Activated naive CD4-positive, alpha-beta T cell treated with anti-CD3 and anti-CD28 coated beads for 36 hours (primary cell): ENCODE measurements around the gene TPP1. TPM values are rescaled to one million over a fixed set of nuclear protein-coding genes. Genes with fewer than 3 reads are reported as not detected.
A peak's percentile ranks its signal among the peaks of the same experiment; 100 is the strongest.

Experiments
- CTCF ChIA-PET: fragments of 350-600 bp; sonication (Branson Sonifier 250); formaldehyde crosslinking; loops from one replicate; lab custom pipeline; 2021; ENCODE audit warnings: antibody characterized with exemption; lab: Charles Lee
- DNase-seq: peaks from one replicate; pipeline ENCODE4 v3.0.0-alpha.2; 2020
- H3K27ac Mint-ChIP-seq: one replicate; pipeline ENCODE4 v1.8.0; 2021; ENCODE audit warnings: mild to moderate bottlenecking, mixed read lengths
- H3K27me3 Mint-ChIP-seq: one replicate; pipeline ENCODE4 v1.8.0; 2021; ENCODE audit warnings: low read depth, mixed read lengths
- H3K36me3 Mint-ChIP-seq: one replicate; pipeline ENCODE4 v1.8.0; 2021; ENCODE audit warnings: low read depth, mixed read lengths
- H3K4me1 Mint-ChIP-seq: one replicate; pipeline ENCODE4 v1.8.0; 2021; ENCODE audit warnings: low read depth, mixed read lengths
- H3K4me3 Mint-ChIP-seq: one replicate; pipeline ENCODE4 v1.8.0; 2021; ENCODE audit warnings: mild to moderate bottlenecking, moderate library complexity, mixed read lengths
- H3K9me3 Mint-ChIP-seq: one replicate; pipeline ENCODE4 v1.8.0; 2021; ENCODE audit warnings: mixed read lengths
- intact Hi-C: fragments of 100-400 bp; cut with micrococcal nuclease; formaldehyde crosslinking; loops from one replicate; pipeline ENCODE4 v1.15.1; 2023
- total RNA-seq, 2 experiments: library from RNA; stranded (reverse); gene quantifications; one replicate each; pipeline ENCODE4 v1.2.3, GENCODE V29; 2021

Gene TPP1
- total RNA-seq, 2 experiments from 2014 or later = 25.7 to 28.5 TPM

DNA sequence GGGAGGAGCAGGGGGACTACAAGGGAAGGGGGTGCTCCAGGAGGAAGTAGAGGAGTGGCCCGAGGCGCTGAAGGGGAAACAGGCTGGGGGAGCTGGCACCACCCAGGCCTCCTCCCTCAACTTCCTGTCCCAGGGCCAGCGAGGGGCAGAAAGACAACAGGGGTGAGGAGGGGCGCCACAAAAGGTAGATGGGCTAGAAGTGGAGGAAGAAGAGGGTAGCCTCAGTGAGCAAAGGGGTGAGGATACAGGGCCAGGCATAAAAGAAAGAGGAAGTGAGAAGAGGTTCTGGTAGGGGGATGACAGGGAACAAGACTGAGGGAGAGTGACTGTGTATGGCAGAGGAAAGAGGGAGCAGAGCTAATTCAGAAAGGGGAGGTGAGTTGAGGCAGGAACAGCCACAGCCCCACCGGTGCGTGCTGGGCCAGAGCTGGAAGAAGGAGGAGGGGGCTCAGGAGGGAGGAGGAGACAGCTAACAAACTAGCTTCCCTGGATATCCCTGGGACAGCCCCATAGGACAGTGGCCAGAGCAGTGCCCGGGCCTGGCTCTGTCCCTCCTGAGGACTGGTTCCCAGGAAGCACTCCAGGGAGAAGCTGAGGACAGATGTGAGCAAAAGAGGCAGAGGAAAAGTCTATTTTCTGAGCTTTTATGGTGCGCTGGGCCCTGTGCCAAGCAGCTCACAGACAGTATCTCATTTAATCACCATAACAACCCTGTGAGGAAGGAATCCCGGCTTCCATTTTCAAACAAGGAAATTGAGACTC lies 27.9 kb upstream of the TPP1 start:
- H3K36me3 Mint-ChIP-seq = no peaks in the 10 kb centered on the region
- H3K27ac Mint-ChIP-seq = no peak overlapping the region
- intact Hi-C loops = loop anchor here (1.0 kb wide), 2 partner anchors 28 to 36 kb away; partner anchors contain the start of genes MRPL17 and TPP1
- no peaks in the 10 kb centered on the region for H3K27me3 Mint-ChIP-seq
- DNase-seq = peak; percentile 52
- H3K4me3 Mint-ChIP-seq = no peak overlapping the region
- no peaks in the 10 kb centered on the region for H3K4me1 Mint-ChIP-seq
- H3K9me3 Mint-ChIP-seq = no peaks in the 10 kb centered on the region
- CTCF ChIA-PET = interaction anchor here (0.7 to 1.6 kb wide), 8 partner anchors 12 to 43 kb away, joined by 3 to 8 read pairs (median 4); partner anchors contain the start of genes ILK, MRPL17, TAF10 and TPP1

DNA sequence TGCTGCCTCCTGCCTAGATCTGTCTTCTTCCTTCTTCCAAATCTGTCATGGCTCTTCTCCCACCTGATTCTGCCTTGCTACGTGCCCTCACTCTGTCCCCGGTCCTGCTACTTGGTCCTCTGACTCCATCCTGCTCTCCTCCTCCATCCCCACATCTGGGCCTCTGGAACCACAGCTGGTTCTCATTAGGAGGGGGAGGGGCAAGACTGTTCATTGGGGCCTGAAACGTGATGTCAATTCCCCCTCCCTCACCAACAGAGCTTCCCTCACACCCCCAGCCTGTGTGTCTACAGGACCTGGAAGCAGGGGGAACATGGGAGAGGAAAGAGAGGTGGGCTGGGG lies 27.3 kb upstream of the TPP1 start:
- H3K4me3 Mint-ChIP-seq = no peak overlapping the region
- no peak overlapping the region for H3K27ac Mint-ChIP-seq
- no peaks in the 10 kb centered on the region for H3K36me3 Mint-ChIP-seq
- intact Hi-C loops = no loop called here
- H3K27me3 Mint-ChIP-seq = no peaks in the 10 kb centered on the region
- H3K9me3 Mint-ChIP-seq = no peaks in the 10 kb centered on the region
- peak; percentile 27 for DNase-seq
- H3K4me1 Mint-ChIP-seq = no peaks in the 10 kb centered on the region
- CTCF ChIA-PET = interaction anchor here (0.7 to 1.6 kb wide), 8 partner anchors 12 to 42 kb away, joined by 3 to 8 read pairs (median 4); partner anchors contain the start of genes ILK, MRPL17, TAF10 and TPP1

DNA sequence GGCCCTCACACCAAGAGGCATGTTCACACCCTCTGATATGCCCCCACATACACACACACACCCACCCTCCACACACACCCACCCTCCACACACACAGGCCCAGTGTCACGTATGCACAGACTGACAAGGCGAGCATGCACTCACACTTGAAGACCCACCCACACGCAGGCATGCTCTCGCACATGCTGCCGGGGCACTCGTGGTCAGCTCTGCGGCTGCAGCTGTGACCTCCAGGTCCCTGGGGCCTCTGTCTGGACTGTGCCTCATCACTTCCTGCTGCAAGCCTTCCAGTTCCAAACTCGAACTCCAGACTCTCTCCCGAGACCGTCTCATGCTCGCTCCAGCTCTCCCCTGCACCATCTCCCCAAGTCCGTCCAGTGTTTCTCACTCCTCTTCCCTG lies 26.8 kb upstream of the TPP1 start:
- Mint-ChIP-seq H3K36me3 (no peaks in the 10 kb centered on the region), H3K27me3 (no peaks in the 10 kb centered on the region), H3K27ac (no peak overlapping the region), H3K4me3 (no peak overlapping the region), H3K4me1 (no peaks in the 10 kb centered on the region), H3K9me3 (no peaks in the 10 kb centered on the region)
- DNase-seq = no peak
- CTCF ChIA-PET = interaction anchor here (1.1 to 1.6 kb wide), 3 partner anchors 34 to 42 kb away, joined by 3 to 8 read pairs (median 5); partner anchors contain the start of genes ILK, MRPL17 and TAF10
- intact Hi-C loops = no loop called here

DNA sequence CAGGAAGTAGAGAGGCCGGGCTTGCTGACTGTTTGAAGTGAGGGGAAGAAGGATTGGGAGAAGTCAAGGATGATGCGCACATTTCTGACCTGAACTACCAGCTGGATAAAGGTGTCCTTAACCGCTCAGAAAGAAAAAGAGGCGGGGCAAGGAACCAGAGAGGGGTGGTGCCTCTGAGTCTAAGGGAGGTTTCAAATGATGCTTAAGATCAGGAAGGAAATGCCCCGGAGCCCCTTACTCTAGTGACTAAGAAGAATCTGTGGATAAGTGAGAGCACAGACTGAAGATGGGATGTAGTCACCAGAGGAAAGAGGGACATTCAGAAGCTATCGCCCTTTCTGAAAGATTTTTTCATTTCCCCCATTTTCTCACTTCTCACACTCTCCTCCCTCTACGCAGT lies 23.7 kb upstream of the TPP1 start:
- H3K27ac Mint-ChIP-seq = no peak overlapping the region
- H3K4me3 Mint-ChIP-seq = no peak overlapping the region
- no peaks in the 10 kb centered on the region for H3K27me3 Mint-ChIP-seq
- no peaks in the 10 kb centered on the region for H3K9me3 Mint-ChIP-seq
- intact Hi-C loops = no loop called here
- no peaks in the 10 kb centered on the region for H3K36me3 Mint-ChIP-seq
- DNase-seq = peak; percentile 21
- H3K4me1 Mint-ChIP-seq = no peaks in the 10 kb centered on the region
- CTCF ChIA-PET = no interaction called here

DNA sequence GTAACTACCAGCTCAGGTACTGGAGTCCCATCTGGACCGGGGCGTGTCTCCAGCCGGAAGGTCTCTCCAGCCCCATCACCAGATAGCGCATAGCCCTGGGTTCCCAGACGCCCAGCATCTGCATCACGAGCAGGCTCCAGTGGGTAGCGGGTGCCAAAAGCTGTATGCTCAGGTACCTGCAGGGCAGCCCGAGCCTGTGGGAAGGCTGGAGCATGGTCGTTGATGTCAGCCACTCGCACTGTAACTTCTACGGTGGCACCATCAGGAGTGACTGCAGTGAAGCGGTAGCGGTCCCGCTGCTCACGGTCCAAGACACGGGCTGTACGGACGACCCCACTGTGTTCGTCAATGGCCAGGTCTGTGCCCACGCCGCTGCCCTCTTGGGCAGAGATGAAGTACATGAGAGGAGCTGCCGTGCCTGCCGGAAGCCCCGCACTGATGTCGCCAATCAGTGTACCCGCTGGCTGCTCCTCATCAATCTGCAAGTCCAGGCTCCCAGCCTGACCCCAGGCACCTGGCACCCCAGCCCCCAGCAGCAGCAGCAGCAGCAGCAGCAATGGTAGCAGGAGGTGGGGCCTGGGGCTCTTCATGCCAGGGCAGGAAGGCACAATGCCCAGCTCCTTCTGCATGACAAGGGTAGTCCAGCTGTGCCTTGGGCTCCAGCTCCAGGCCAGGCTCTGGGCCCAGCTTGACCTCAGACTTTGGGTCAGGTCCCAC lies 21.9 kb upstream of the TPP1 start:
- intact Hi-C loops = no loop called here
- Mint-ChIP-seq H3K27me3 (no peaks in the 10 kb centered on the region), H3K4me1 (no peaks in the 10 kb centered on the region), H3K27ac (no peak overlapping the region), H3K4me3 (no peak overlapping the region), H3K36me3 (no peaks in the 10 kb centered on the region), H3K9me3 (no peaks in the 10 kb centered on the region)
- no peak for DNase-seq
- CTCF ChIA-PET = interaction anchor here (0.8 kb wide), 1 partner anchor 36 kb away, joined by 3 read pairs; no protein-coding TSS in a partner anchor

DNA sequence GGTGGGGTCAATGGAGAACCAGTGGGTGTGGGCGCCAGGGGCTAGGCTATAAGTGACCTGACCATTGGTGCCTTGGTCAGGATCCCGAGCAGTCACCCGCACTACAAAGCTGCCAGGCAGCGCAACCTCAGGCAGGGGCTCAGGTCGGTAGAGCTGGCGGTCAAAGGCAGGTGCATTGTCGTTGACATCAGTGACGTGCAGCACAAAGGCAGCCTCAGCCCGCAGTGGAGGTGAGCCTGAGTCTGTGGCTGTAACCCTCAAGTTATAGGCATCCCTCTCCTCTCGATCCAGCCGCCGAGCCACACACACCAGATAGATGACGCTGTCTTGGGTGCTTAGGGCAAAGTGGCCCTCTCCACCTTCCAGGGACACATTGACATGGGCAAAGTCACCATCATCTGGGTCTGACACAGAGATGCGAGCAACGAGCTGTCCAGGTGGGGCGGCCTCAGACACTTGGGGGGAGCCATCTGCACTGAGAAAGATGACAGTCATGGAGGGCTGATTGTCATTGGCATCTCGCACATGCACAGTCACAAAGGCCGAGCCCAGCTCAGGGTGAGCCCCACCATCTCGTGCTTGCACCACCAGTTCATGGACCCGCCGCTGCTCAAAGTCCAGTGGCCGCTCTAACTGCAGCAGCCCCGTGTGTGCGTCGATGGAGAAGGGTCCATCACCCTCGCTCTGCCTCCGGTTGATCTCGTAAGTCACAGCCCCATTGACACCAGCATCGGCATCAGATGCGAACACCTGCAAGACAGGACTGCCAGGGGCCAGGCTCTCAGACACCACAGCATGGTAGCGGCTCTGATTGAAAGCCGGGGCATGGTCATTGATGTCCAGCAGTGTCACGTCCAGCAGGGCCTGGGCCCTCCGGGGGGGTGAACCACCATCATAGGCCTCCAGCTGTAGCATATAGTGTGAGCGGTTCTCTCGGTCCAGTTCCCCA lies 21.1 kb upstream of the TPP1 start:
- H3K27me3 Mint-ChIP-seq = no peaks in the 10 kb centered on the region
- DNase-seq = no peak
- intact Hi-C loops = no loop called here
- H3K4me1 Mint-ChIP-seq = no peaks in the 10 kb centered on the region
- no peaks in the 10 kb centered on the region for H3K36me3 Mint-ChIP-seq
- no peaks in the 10 kb centered on the region for H3K9me3 Mint-ChIP-seq
- no peak overlapping the region for H3K4me3 Mint-ChIP-seq
- H3K27ac Mint-ChIP-seq = no peak overlapping the region
- CTCF ChIA-PET = no interaction called here

DNA sequence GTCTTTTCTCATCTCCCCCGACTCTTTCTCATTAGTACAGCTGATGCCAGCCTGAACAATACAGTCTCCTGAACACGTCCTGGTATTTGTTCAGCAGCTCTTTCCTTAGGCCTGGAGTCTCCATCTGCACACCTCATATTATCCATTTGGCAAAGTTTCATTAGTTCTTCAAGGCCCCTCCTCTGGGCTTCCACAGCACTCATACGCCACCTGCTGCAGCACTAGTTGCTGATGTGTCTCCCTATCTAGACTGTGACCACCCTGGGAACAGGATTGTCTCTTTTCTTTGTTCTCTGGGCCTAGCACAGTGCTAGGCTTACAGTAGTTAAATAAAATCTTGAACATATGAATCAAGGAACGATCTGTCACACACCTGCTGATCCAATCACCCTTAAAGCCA lies 19.2 kb upstream of the TPP1 start:
- Mint-ChIP-seq H3K4me3 (no peak overlapping the region), H3K36me3 (no peaks in the 10 kb centered on the region), H3K27me3 (no peaks in the 10 kb centered on the region), H3K27ac (no peak overlapping the region), H3K4me1 (no peaks in the 10 kb centered on the region), H3K9me3 (no peaks in the 10 kb centered on the region)
- CTCF ChIA-PET = interaction anchor here (1.2 kb wide), 2 partner anchors 11 to 20 kb away, joined by 3 read pairs; no protein-coding TSS in a partner anchor
- DNase-seq = no peak
- intact Hi-C loops = no loop called here

DNA sequence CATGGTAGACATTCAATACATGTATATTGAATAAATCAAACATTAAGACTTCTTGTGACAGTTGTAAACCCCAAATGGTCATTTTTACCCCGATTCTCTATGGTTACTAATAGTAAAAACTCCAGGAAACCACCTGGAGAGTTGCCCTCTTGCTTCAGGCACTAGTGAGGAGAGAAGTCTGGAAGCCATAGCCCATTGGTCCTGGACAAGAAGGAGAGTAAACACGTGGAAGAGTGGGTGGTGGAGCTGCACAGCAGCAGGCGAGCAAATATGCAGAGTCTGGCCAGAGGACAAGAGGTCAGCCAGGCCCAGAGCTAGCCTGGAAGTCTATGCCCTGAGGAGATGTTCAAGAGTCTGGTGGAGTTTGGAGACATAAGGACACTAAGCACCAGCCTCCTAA lies 18.6 kb upstream of the TPP1 start:
- intact Hi-C loops = no loop called here
- H3K36me3 Mint-ChIP-seq = no peaks in the 10 kb centered on the region
- no peaks in the 10 kb centered on the region for H3K9me3 Mint-ChIP-seq
- no peaks in the 10 kb centered on the region for H3K4me1 Mint-ChIP-seq
- no peaks in the 10 kb centered on the region for H3K27me3 Mint-ChIP-seq
- CTCF ChIA-PET = interaction anchor here (1.2 kb wide), 2 partner anchors 12 to 20 kb away, joined by 3 read pairs; no protein-coding TSS in a partner anchor
- H3K4me3 Mint-ChIP-seq = no peak overlapping the region
- DNase-seq = no peak
- no peak overlapping the region for H3K27ac Mint-ChIP-seq

DNA sequence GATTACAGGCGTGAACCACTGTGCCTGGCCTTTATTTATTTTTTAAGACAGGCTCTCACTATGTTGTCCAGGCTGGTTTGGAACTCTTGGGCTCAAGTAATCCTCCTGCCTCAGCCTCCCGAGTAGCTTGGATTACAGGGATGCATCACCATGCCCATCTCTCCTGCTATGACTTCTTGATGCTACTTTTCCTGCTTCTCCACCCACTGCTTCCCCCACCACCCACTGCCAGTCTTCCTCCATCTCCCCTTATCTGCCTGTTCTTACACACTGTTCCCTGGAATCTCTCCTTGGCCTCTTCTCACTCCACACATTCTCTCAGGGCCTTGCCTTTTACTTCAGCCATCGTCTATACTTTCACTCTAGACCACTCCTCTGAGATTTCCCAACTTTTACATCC lies 17.3 kb upstream of the TPP1 start:
- Mint-ChIP-seq H3K4me3 (no peak overlapping the region), H3K36me3 (no peaks in the 10 kb centered on the region), H3K27ac (no peak overlapping the region), H3K9me3 (no peaks in the 10 kb centered on the region), H3K27me3 (no peaks in the 10 kb centered on the region), H3K4me1 (no peaks in the 10 kb centered on the region)
- intact Hi-C loops = no loop called here
- DNase-seq = no peak
- CTCF ChIA-PET = no interaction called here

DNA sequence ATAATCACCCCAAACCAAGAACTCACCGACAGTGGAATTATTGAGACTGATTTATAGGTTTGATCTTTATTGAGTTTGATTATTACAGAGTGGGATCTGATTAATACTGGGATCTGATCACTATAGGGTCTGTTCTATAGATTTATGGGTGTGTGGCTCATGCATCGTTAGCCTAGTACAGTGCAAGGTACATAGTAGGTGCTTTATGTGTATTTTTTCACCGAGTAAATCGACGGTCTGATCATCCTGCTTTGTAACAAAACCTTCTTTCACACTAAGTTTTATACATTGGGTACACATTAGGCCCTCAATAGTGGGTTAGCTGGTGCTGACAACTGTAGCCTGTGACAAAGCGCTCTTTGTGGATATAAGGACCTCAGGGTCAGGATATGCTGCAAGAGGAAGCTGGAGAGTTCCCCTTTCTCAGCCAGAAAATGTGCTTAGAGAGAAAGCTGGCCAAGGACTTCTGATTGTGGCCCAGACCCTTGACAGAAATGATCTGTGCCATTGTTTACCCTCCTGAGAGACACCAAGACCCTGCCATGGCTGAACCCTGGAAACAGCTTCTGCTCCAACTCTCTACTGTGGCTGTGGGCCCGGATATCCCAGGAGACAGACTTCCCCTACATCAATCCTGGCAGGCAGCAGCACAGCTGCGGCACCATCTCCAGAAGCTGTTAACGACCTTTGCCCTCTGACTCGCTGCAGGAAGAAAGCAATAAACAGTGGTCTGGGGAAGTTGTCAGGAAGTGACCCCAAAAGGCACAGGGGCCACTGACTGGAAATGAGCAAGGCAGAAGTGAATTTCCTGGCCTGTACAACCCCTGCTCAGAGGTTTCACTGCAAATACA lies 16.1 kb upstream of the TPP1 start:
- no peaks in the 10 kb centered on the region for H3K4me1 Mint-ChIP-seq
- intact Hi-C loops = no loop called here
- no peaks in the 10 kb centered on the region for H3K36me3 Mint-ChIP-seq
- no peaks in the 10 kb centered on the region for H3K9me3 Mint-ChIP-seq
- CTCF ChIA-PET = interaction anchor here (1.6 kb wide), 1 partner anchor 12 kb away, joined by 5 read pairs; no protein-coding TSS in a partner anchor
- no peaks in the 10 kb centered on the region for H3K27me3 Mint-ChIP-seq
- peak; percentile 32 for DNase-seq
- H3K4me3 Mint-ChIP-seq = no peak overlapping the region
- H3K27ac Mint-ChIP-seq = no peak overlapping the region

DNA sequence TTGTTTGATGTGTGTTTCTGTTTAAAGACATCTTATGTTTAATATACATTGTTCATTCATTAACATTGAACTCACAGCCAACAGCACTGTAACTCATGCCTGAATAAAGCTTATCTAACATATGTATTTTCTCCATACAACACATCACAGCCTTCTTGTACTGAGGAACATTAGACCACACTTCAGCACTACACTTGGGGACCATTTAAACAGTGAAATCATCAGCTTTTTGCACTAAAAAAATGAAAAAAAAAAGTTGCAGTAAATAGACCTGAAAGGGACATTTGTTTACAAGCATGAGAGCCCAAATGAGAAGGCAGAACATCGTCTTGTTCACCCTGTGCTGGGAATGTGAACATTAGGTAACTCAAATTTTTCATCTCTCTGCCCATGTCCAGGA lies 15.3 kb upstream of the TPP1 start:
- Mint-ChIP-seq H3K36me3 (no peaks in the 10 kb centered on the region), H3K4me3 (no peak overlapping the region), H3K9me3 (no peaks in the 10 kb centered on the region), H3K27ac (no peak overlapping the region), H3K27me3 (no peaks in the 10 kb centered on the region), H3K4me1 (no peaks in the 10 kb centered on the region)
- intact Hi-C loops = no loop called here
- CTCF ChIA-PET = interaction anchor here (0.6 to 1.6 kb wide), 2 partner anchors 13 to 61 kb away, joined by 3 to 5 read pairs; no protein-coding TSS in a partner anchor
- DNase-seq = no peak
